HuH-7 (cell line): ENCODE measurements around the gene MTHFD2.
"Not testable (repeated sequence)": the region's sequence is repeated elsewhere in the genome, so short reads cannot be mapped to it uniquely, and the experiment has no call there.

Experiments
- DNase-seq: peaks from one replicate; pipeline ENCODE4 v3.0.0; 2011; ENCODE audit warnings: low spot score

MTHFD2 gene

DNA sequence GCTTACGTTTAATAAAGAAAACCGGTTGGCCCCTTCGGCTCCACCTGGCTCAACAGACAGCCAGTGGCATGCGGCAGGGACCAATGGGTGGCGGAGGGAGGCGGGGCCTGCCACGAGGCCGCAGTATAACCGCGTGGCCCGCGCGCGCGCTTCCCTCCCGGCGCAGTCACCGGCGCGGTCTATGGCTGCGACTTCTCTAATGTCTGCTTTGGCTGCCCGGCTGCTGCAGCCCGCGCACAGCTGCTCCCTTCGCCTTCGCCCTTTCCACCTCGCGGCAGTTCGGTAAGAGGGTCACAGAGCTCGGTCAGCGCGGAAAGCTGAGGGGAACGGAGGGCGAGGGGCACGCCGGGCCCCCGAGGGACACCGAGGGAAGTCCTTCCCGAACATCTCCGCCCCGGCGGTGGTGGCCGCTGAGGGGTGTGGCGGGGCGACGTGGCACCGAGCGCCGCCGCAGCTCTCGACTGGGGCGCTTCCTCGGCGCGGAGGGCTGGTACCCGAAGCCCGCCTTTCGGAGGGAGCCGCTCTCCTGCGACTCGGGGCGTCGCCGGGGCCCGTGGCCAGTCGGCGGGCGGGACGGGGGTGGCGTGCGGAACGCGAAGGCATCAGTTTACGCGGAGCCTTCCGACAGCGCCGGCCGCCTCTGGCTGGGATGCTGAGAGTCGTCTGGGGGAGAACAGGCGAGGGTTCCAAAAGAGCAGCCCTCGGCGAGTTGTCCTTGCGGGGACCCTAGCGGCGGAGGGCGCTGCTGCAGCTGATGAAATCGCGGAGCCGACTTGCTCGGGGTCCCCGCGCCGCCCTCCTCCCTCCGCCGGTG lies at the start of gene MTHFD2:
Gene MTHFD2 (plus strand): TSS at position 155 of the 814 bp plus-strand sequence. CDS start 27 bp downstream, at position 182.
- peak; percentile 94 for DNase-seq

DNA sequence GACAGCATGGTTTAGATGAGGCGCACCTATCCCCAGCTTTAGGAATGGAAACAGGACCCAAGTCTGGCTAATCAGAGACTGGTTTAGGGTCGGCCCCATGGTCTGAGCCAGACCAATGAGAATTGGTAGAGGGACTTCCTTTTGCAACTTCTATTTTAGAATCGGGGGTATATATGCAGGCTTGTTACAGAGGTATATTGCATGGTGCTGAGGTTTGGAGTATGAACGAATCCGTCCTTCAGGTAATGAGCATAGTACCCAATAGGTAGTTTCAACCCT lies 49.2 kb upstream of the MTHFD2 start:
- no peak for DNase-seq

GRCh38 chr2:74149570-74150319 lies 48.7 kb upstream of the MTHFD2 start:
- no peak for DNase-seq

DNA sequence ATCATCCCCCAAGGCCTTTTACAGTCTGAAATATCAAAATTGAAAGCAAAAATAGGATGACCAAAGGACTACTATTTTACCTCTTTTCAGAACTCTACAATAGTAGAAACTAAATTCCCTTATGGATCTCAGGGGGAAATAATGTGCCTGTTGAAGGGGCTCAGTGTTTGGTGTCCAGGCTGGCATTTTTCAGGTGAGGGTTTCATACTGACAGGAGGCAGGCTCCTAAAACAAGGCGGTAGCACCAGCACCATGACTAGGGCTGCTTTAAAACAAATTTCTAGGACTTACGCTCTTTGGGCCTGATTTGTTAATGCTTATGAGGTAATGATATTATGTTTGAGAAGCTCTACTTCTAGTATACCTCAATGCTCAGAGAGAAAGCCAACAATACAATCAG lies 45.5 kb upstream of the MTHFD2 start:
- DNase-seq = no peak

DNA sequence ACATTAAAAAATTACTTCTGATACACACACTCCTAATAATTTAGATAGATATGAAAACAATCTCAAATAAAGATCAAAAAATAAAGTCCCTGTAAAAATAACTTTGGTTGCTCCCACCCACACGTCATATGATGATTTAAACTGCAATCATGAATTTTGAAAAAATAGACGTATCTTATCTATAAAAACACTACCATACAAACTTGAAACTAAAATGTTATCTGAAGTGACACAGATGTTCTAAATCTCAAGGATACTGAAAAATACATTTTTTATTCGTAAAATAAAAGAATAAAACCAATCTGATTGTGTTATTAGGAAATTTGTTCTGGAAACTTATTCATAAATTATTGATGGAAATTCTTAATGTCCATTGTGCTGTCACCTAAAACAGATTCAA lies 42.6 kb upstream of the MTHFD2 start:
- no peak for DNase-seq

DNA sequence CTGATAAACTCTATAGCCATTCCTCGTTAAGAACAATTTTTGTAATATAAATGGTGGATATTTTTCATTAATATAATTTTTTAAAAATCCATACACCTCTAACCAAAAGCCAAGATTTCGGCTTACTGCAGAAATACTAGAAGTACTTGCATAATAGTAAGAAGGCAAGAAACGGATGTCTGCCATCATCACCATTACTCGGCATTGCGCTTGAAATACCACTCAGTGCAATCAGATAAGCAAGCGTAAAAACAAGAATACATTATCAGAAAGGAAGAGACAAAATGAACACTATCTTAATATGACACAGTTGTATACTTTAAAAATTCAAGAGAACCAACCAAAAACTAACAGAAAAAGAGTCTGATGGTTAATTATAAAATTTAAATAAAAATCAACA lies 35.5 kb upstream of the MTHFD2 start:
- no peak for DNase-seq

DNA sequence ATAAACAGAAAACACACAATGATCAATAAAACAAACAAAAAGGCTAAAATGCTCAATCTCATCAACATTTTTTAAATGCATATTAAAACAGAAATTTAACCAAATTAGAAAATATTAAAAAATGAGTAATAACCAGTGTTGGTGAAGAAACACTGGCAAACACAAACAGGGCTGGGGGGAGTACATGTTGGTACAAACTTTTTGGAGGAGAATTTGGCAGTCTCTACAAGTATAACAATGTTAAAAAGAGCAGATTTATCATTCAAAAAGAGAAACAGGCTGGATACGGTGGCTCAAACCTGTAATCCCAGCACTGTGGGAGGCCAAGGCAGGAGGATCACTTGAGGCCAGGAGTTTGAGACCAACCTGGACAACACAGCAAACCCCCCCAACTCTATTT lies 33.7 kb upstream of the MTHFD2 start:
- DNase-seq = no peak

- no peak for DNase-seq
Measured at GRCh38 chr2:74168739-74169138, 29.7 kb upstream of the MTHFD2 start.

GRCh38 chr2:74174909-74175308 lies 23.5 kb upstream of the MTHFD2 start:
- DNase-seq = no peak

DNA sequence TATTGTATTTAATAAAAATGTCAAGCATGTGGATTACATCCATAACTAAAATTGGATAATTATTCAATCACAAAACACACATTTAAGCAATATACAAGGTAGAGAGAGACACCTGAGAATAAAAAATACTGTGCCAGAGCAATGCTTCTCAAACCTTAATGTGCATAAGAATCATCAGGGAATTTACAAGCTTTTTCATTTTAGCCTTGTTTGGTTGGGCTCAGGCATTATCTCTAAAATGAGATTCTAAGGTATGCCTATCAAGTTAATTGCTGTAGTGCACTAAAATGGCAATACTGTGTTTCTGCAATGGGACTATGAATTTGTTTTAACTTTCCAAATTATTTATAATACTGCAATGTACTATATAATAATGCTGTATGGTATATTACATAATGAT lies 20.7 kb upstream of the MTHFD2 start:
- DNase-seq = no peak

DNA sequence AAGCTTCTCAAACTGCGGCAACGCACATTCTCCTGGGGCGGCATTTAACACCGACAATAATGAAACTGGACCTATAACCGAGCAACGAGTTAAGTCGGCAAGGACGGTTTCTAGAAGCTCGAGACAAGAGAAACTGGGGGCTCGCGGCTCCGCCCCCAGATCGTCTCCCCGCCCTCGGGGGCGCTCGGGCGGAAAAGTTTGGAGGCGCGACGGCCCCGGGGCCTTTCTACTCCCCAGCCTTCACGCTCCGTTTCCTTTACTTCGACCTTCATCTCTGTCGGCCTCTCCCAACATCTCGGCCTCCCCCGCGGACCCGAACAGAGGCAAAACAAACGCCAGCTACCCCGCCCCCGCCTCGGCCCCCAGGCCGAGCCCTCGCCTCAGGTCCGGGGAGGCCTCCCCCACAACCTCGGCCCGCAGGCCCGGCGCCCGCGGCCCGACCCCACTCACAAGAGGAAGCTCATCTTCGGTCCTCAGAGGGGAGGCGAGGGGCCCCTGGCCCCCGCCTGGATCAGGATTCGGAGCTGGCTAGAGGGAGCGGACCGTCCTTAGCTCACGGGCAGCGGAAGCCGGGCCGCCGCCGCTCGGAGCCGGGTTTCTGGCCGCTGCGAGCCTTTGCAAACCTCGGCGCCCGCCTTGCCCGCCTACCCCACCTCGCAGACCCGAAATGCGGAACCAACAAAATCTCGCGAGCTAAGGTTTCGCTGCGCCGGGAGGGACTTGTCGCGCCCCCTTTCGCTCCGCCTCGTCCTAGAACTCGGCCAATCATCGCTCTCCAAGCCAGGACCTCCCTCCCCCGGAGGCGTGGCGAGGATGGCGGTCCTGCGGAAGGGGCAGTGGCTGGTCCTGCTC lies 20.0 kb upstream of the MTHFD2 start, which contains the start of gene MOB1A:
Gene MOB1A (minus strand): TSS at position 669 of the 852 bp plus-strand sequence. CDS start 205 bp downstream, at position 464.
- peak; percentile 95 for DNase-seq

DNA sequence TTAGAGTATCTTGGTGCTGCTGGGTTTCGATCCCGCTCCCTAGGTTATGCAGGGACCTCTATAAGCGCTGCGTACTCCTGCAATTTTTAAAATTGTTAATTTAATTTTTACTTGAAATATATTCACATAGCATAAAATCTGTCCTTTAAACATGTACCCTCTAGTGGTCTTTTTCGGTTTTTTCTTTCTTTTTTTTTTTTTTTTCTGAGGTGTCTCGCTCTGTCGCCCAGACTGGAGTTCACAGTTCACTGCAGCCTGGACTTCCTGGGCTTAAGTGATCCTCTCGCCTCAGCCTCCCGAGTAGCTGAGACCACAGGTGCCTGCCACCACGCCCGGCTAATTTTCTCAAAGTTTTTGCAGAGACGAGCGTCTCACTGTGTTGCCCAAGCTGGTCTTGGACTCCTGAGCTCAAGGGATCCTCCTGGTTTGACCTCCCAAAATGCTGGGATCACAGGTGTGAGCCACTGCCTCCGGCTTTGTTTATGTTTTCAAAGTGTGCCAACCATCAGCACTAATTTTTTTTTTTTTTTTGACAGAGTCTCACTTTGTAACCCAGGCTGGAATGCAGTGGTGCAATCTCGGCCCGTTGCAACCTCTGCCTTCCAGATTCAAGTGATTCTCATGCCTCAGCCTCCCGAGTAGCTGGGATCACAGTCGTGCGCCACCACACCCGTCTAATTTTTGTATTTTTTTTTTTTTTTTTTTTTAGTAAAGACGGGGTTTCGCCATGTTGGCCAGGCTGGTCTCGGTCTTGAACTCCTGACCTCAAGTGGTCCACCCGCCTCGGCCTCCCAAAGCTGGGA lies 19.2 kb upstream of the MTHFD2 start:
- DNase-seq = no peak

GRCh38 chr2:74181739-74182138 lies 16.7 kb upstream of the MTHFD2 start:
- DNase-seq = no peak

GRCh38 chr2:74183878-74184277 lies 14.5 kb upstream of the MTHFD2 start:
- no peak for DNase-seq

DNA sequence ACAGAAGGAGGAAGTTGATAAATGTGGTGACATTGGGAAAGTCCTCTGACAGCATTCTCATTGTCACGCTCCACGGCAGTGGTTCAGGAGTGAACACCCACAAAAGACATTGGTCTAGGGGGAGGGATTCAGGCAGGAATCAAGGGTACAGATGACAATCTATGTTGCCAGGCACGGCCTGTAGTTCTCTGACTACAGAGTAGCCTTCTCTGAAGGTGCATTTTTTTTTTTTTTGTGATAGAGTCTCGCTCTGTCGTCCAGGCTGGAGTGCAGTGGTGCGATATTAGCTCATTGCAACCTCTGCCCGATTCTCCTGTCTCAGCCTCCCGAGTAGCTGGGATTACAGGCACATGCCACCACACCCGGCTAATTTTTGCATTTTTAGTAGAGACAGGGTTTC lies 12.4 kb upstream of the MTHFD2 start:
- DNase-seq = no peak

DNA sequence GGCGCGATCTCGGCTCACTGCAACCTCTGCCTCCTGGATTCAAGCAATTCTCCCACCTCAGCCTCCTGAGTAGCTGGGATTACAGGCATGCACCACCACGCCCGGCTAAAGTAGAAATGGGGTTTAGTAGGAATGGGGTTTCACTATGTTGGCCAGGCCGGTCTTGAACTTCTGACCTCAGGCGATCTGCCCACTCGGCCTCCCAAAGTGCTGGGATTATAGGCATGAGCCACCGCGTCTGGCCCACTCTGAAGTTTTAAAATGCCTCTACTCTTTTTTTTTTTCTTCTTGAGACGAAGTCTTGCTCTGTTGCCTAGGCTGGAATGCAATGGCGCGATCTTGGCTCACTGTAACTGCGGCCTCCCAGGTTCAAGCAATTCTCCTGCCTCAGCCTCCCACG lies 11.7 kb upstream of the MTHFD2 start:
- not testable (repeated sequence) for DNase-seq

- DNase-seq = no peak
Measured at GRCh38 chr2:74188018-74188601, 10.3 kb upstream of the MTHFD2 start.

DNA sequence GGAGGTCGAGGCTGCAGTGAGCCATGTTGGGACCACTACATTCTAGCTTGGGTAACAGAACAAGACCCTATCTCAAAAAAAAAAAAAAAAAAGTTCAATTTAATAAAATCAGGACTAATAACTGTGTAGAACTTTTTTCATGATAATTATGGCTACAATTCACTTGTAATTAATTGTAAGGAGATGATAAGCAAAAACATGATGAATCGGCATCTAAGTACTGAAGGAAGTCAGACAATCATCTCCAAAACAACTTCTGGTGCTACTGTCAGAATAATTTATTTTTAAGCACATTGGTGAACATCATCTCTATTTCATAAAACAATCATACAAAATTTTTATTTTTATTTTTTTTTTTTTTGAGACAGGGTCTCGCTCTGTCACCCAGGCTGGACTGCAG lies 9.7 kb upstream of the MTHFD2 start:
- no peak for DNase-seq

DNA sequence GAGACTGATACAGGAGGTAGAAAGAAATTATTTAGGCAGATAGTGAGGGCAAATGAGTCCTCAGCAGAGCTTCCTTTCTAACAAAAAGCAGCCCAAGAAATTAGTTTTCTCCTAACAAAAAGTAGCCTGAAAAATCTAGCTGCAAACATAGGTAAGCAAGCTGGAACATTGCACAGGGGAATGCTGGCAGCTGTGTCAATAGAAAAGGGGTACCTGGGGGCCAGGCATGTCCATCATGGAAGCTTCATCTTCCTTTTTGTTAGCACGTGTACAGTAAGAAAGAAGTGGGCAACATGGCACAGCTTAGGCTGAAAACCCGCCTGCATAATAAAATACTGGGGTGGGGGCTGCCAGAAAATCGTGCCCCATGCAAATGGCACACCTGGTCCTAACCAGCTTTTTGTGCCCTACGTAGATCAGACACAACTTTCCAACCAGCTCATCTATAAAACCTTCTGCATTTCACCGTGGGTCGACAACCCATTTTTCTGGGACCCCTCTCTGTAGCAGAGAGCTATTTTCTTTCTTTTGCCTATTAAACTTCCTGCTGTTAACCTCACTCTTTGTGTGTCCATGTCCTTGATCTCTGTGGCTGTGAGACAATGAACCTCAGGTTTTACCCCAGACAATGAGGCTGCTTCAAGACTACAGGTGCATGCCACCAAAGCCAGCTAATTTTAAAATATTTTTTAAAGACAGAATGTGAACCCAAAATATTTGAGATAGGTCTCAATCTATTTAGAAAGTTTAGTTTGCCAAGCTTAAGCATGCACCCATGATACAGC lies 6.6 kb upstream of the MTHFD2 start:
- DNase-seq = no peak

DNA sequence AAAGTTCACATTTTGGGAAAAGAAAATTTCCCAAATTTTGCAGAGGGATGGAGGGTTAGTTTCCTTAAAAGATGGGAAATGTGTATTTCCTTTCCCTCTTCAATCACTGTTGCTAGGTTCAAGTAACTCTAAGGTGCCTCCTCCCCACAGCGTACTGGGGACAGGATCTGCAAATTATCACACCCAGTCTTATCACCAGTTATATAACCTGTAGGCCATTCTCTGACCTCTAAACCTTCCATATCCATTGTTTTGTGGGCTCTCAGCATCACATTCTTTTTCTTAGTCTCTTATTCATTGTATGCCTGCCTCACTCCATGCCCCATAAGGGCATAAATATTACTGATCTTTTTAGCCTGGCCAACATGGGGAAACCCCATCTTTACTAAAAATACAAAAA lies 3.6 kb upstream of the MTHFD2 start:
- DNase-seq = no peak

DNA sequence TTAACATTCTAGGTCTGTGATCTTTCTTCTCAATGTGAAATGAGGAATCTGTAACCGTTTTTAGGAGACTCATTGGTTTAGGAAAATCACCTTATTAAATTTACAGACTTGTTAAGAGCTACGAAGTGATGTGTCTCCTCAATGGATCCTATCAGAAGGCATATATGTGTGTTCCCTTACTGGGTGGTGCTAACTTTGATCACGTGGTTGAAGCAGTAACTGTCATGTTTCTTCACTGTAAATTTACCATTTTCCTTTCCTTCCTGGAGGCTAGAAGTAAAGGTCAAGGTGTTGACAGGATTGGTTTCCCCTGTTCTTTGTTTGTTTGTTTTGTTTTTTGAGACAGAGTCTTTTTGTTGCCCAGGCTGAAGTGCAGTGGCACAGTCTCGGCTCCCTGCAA lies 1.4 kb upstream of the MTHFD2 start:
- no peak for DNase-seq
